ENCODE data around the gene ZMYM2.

ZMYM2 gene

GRCh38 chr13:20109037-20109436 lies 150.5 kb downstream of the ZMYM2 start:
- no peak for DNase-seq

DNA sequence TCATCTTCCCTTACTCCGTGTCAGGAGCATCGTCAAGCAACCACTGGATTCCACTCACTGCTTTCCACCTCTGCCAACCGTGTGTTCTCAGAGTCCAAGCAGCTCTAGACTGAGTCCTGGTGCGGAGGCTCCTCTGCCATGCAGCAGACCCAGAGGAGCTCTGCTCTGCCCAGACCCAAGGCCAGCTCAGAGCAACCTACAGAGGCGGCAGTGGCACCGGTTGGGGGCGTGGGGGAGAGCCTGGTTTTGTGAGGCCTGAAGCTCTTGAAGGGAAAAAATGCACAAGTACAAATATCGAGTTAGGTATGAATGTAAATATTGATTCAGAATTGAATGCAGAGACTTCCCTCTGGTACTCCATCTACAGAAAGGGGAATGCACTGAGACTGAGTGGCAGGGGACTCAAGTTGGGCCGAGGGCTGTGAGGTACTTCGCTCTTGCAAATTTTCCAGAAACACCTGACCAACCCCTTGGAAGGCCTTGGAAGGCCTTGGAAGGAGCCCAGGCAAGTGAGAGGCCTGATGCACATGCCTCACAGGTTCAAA lies 155.6 kb downstream of the ZMYM2 start:
- DNase-seq, result no peak

GRCh38 chr13:20116213-20116612 lies 157.7 kb downstream of the ZMYM2 start:
- no peak for DNase-seq

- no peak for DNase-seq
Observed at GRCh38 chr13:20118268-20119140, 160.0 kb downstream of the ZMYM2 start.

DNA sequence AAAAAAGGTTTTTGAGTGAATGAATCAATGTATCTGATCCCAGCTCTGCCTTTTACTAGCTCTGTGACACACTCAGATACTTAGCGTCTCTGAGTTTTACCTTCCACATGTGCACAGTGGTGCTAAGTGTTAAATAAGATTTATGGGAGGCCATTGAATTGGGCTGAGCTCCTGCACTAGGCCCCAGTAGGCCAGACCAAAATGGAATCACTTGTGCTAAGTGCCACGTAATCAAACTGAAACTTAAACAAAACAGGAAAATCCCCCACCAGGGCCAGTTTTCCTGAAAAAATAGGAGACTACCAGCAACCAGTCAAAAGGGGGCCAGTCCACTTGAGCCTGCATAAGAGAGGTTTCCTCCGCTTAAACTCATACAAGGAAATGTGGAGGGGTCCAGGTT lies 161.4 kb downstream of the ZMYM2 start:
- DNase-seq, result no peak

GRCh38 chr13:20121159-20121525 lies 162.6 kb downstream of the ZMYM2 start:
- no peak for DNase-seq

DNA sequence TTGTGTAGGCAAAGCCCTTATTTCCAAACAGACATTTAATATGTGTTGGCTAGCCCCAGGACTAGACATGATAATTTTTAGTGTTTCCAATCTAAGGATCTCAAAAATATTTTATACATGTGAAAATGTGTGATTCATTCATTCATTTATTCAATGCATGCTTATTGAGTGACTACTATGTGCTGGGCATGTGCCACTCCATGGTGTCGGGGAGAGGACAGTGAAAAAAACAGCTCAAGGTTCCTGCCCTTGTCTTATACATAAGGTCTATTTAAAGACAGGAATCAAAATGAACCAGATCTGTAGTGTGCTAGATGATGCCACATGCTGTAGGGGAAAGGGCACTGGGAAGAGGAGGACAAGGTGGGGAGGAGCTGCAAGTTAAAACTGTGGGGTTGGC lies 165.8 kb downstream of the ZMYM2 start:
- no peak for DNase-seq

GRCh38 chr13:20125129-20125782 lies 166.7 kb downstream of the ZMYM2 start:
- DNase-seq, result no peak

DNA sequence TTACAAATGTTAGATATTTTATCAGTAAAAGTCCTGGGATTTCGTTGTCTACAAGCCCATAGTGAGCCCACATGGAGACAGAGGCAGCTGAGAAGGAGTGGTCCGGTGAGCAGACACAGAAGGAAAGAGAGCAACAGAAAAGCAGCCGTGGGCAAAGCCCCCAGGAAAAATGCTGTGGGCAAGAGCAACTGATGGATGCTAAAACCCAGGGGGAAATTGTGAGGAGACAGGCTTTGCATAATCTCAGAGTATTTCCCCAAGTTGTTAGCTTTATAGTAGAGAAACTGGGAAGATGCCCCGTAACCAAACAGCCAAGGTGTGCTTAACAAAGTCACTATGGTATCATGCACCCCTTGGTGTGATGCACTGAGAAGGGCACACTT lies 167.2 kb downstream of the ZMYM2 start:
- no peak for DNase-seq

DNA sequence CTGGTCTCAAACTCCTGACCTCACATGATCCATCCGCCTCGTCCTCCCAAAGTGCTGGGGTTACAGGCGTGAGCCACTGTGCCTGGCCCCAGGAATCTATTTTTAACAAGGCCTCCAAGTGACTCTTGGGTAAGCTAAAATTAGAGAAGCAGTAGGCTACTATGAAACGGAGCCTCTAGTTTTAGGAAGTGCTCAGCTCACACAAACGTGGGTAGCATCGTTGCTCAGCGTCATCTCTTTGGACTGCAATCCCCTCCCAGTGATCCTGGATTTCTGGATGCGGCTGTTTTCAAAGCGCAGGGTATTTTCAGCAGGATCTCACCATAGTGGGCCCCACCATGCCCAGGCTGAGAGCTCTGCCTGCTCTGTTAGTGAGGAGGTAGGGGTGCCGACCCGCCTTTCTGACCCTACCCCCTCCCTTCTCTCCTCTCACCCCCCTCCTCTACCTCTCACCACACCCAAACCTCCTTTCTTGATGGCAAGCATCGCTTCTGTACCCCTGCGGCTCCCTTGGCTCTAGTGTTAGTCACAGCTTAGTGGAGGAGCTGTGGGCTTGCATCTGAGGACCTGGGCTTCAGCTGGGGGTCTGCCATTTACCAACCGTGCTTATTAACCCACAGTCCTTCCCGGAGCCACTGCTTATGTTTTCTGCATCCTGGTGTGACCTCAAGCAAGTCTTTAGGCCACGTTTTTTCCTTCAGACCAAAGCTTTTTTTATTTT lies 168.2 kb downstream of the ZMYM2 start:
- DNase-seq, result no peak

DNA sequence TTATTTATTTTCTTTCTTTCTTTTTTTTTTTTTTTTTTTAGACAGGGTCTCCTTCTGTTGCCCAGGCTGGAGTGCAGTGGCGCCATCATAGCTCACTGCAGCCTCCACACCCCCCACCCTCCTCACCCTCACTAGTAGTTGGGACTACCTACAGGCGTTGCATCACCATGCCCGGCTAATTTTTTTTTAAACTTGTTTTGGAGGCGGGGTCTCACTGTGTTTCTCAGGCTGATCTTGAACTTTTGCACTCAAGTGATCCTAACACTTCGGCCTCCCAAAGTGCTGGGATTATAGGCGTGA lies 168.7 kb downstream of the ZMYM2 start:
- no peak for DNase-seq

DNA sequence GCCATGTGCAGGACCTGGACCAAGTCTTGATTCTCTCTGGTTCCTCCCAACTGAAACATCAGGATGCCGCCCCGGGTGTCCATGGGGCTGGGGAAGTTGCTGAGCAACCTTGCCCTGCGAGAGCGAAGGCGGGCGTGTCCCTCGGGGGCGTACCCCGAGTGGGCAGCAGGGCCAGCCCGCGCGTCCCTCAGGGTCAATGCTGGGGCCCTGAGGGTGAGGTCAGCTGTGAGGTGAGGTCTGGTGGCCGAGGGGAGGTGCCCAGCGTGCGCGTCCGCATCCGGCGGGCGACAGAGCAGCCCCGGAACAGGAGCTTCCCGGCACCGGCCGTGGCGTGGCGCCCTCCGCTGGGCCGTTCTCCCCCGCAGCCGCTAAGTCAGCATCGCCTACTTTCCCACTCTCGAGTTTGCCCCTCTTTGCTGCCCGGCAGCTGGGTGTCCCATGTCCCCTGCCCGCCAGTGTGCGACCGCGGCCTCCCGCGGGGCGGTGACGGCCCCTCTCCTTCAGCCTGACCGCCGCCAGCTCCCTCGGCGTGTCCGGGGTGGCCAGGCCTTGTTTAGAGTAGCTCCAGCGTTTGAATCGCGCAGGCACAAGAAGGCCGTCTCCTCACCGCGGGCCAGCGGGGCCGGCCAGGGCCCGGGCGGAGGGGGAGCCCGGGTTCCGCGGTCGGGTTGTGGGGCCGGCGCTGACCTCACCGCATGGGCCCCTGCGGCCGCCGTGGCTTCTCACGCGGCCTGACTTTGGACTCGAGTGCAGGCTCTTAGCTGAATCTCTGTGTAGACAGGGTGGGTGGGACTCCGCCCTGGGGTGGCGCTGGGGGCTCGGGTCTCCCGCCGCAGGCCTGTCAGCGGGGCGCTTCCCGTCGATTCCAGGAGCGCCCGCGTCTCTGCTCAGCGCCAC lies 169.3 kb downstream of the ZMYM2 start:
- peak; percentile 56 for DNase-seq

GRCh38 chr13:20128459-20128931 lies 170.0 kb downstream of the ZMYM2 start:
- DNase-seq, result peak; percentile 32

DNA sequence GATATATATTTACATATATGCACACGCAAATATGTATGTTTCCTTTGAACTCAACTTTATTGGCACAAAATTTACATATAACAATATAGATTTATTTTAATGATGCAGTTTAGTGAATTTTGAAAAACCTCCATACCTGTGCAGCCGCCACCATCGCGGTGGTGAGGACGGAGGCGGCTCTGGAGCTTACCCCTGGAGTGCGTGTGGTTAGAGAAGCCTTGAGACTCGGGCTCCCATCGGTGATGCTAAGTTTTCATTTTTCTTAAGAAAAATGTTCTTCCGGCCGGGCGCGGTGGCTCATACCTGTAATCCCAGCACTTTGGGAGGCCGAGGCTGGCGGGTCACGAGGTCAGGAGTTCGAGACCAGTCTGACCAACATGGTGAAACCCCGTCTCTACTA lies 170.5 kb downstream of the ZMYM2 start:
- DNase-seq, result no peak

GRCh38 chr13:20130012-20130411 lies 171.5 kb downstream of the ZMYM2 start:
- DNase-seq, result no peak

- DNase-seq, result no peak
Observed at GRCh38 chr13:20130652-20131051, 172.1 kb downstream of the ZMYM2 start.

DNA sequence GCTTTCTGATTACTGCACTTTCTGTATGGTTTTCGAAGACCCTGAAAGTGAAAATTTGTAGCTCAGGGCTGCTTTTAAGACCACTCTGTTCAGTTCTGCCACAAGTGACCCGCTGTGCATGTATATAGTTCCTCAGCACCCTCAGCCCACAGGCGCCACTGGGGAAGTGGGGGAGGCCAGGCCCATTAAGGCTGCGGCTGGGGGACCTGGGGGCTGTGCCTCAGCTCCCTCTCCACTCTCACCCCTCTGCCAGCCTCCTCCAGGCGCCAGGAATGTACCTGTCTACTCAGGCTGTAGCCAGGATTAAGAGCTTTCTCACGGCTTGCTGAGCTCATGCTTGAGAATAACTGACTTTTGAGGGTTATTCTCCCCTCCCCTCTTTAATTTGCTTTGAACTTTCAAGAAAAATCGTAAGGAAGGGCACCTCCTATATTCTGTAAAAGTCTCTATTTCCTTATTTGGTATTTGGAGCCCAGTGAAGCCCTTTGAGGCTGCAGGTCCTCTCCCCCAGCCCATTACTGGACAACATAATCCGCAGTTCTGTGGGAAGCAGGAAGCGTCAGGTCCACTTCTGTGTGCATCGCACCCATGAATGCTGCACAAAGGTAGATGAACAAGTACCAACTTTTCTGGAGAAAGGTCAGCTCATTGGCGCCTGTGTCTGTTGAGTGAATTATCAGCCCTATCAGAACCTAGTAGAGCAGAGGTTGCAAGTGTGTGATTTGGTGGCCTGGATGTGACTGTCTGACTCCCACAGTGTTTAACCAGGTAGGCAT lies 172.7 kb downstream of the ZMYM2 start:
- no peak for DNase-seq

- no peak for DNase-seq
Observed at GRCh38 chr13:20132052-20132634, 173.6 kb downstream of the ZMYM2 start.

GRCh38 chr13:20134732-20135131 lies 176.2 kb downstream of the ZMYM2 start:
- DNase-seq, result no peak

DNA sequence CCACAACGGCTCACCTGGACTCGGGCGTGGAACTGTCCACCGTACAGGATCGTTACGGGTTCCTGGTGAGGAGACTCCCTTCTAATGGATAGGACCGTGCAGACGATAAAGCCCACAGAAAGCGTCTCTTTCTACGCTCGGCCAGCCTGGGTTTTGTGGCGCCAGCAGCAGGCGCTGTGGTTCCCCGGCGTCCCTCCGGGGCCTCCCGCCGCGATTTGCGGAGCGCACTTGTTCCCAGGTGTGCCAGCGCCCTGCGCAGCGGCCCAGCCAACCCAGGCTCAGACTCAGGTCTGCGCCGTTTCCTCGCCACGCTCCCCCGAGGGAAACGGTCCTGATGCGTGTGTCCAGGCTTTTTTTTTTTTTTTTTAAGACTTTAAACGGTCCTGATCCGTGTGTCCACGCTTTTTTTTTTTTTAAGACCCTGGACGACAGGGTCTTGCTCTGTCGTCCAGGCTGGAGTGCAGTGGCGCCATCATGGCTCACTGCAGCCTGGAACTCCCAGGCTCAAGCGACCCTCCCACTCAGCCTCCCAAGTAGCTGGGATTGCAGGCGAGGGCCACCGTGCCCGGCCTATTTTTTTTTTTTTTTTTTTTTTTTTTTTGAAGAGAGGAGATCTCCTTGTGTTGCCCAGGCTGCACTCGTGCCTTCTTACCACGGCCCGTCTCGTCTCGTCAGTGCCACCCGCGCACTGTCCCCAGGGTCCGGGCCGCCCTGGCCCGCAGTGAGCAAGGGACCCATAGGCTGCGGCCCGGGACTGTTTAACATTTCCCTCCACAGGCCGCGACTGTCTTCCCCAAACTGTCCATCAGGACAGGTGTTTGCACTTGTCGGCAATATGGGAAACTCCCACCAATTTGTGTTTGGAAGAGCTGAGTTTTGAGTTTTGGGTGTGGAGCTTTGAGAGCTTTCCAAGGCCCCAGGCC lies 178.5 kb downstream of the ZMYM2 start:
- peak; percentile 47 for DNase-seq
